HG02798 (cell line): ENCODE results near the gene MAGI2.

Experiments
- ATAC-seq: cut with Tn5 transposase; IDR thresholded peaks from one replicate; pipeline ENCODE4 v1.9.1; 2021; ENCODE audit warnings: mild to moderate bottlenecking; ENCODE audit not compliant: unreplicated experiment, poor library complexity

The MAGI2 gene

DNA sequence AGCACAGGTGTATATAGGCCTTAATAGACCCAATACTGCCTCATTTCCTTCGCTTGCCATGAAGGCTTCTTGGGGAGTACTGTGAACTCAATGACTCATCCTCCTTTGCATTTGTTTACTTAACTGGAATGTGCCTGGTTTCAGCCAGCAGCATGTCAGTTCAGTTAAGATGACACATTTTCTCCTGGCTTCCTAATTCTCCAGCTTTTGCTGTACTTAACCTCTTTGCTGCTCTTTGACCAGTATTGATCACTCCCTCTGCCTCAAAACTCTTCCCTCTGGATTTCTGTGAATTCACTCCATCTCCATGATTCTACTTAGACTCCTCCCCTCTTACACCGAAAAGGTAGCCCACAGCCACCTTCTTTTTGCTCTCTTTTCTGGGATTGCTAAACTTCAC is 135.7 kb downstream of the MAGI2 start:
- no peak for ATAC-seq

DNA sequence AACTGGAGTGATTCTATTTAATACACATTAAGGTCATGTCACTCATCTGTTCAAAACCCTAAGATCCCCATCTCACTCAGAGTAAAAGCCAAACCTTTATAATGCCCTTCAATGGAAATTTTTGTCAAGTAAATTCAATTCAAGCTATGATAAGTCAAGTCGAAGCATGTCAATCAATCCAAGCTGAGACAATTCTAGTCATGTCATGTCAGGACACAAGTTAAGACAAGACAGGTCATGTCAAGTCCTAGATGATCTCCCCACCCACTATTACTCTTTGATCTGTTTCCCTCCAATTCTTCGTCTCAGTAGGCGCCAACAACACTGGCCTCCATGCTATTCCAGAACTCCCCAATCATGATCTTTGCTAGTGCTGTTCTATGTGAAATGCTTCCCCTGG is 141.4 kb downstream of the MAGI2 start:
- no peak for ATAC-seq

DNA sequence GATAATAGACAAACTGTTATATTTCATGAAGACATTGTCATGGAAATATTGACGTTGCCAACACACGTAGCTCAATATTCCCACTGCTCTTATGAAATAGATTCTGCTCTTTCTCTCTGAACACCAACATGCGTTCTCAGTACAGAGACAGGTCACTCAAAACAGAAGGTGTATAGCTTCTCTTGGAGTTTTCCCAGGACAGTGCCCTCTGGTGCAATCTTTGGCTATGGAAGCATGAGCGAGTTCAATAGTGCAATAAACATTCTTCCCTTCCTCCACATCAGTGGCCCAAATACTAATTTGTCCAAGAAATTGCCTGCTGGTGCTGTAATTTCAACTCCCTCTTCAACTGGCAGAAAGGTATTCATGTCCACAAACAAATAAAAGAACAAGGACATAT is 145.3 kb downstream of the MAGI2 start:
- ATAC-seq: no peak

DNA sequence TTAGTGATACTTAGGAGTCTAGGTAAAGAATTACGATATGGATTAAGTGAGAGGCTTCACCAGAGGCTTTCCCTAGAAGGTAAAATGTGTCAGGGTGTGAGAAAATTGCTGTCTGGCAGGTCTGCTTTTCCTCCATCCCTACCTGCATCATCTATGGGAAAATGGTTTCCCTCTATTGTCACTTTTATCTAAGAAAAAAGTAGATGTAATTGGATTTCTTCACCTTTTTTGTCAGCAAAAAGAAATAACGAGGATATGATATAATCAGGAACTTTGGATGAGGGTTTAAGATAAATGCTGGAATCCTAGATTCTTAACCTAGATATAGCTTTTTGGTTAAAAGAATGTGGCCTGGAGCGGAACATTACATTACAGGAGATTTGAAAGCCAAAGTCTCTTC is 146.1 kb downstream of the MAGI2 start:
- ATAC-seq: no peak

DNA sequence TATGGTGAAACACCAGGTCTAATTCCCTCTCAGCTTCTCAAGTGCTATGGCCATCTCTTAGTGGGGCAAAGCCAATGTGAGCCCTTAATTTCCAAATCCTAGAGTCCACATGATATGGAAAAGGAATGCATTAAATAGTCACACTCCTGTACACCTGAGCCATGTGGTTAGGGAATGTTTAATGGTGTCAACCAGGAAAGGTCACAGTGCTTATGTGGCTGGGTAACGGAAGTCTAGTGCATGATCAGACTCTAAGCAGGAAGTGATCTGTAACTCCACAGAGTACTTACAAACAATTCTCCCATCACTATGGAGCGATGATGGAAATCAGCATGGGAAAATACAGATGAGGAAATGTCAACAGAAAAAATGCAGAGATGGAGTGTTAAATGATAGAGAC is 148.8 kb downstream of the MAGI2 start:
- no peak for ATAC-seq

DNA sequence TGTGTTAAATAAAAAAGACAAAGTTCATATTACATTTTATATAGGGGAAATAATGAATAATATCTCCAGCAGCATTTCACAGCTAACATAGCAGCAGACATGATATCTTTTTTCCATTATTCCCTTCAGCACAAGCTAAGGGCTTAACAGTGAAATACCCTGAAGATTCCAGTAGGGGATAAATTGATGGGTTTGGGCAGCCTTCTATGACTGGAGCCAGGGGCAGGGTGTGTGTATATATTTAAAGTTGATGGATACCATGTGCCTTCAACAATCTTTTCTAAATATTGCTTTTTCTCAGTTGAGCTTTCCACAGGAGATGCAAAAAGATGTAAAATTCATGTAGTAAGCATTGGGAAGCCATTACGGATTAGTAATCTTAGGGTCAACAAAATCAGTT is 151.2 kb downstream of the MAGI2 start:
- no peak for ATAC-seq

DNA sequence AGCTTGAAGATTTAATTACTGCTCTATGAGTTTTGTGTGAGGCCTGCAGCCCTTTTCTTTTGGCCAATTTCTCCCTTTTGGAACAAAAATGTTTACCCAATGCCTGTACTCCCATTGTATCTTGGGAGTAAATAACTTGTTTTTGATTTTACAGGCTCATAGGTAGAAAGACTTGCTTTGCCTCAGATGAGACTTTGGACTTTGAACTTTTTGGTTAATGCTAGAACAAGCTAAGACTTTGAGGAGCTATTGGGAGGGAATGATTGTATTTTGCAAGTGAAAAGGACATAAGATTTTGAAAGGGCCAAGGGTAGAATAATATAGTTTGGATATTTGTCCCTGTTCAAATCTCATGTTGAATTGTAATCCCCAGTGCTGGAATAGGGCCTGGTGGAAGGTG is 152.0 kb downstream of the MAGI2 start:
- ATAC-seq: no peak

DNA sequence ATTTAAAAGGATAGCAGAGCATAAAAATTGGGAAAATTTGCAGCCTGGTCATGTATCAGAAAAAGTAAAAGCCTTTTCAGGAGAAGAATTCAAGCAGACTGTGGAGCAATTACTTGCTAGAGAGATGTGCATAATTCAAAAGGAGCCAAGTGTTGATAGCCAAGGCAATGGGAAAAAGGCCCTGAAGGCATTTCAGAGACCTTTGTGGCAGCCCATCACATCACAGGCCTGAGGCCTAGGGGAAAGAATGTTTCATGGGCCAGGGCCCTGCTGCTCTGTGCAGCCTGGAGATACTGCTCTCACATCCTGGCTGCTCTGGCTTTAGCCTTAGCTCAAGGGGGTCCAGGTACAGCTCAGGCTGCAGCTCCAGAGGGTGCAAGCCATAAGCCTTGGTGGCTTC is 152.9 kb downstream of the MAGI2 start:
- no peak for ATAC-seq

DNA sequence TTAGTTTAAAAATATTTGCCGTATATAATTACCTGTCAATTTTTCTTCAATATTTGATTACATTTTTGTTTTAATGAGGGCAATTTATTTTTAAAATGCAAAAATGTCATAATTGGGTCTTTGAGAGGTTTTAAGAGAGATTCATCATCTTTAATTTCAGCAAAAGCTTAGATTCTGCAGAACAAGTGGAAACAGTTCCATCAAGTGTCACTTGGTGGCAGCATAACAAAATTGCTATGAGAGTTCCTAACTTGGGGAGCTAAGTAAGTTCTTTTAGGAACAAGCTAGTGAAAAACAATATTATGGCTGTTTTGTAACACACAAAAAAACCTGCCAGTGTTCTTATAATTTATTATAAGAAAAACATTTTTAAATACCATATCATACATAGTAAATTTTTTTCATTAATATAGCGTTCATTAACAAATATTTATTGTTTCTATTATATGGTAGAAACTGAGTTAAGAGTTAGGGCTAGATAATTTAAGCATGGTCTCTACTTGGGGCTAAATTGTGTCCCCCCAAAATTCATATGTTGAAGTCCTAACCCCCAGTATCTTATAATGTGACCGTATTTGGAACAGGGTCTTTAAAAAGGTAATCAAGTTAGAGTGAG is 155.2 kb downstream of the MAGI2 start:
- peak; percentile 60 for ATAC-seq

DNA sequence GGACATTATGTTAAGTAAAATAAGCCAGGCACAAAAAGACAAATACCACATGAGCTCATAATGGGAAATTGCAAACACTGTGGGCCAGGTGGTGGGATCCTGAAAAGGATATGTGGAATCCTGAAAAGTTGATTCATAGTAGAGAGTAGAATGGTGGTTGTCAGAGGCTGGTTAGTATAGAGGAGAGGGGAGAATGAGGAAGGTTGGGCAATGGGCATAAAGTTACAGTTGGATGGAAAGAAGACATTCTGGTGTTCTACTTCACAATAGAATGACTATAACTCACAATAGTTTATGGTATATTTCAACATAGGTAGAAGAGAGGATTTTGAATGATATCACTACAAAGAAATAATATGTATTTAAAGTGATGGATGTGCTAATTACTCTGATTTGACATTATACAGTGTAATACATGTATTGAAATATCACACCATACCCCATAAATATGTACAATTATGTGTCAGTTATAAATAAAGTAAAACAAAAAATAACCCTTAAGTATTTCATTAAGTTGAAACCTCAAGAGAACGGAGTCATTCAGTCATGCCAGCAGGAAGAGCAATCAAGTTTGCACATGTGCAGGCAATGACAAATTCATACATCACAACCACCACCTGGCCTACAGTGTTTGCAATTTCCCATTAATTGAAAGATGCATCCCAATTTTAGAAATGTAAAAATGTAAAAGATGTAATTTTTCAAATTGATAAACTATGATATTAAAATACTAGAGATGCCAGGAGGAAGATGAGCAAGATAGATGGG is 156.7 kb downstream of the MAGI2 start:
- ATAC-seq: no peak

DNA sequence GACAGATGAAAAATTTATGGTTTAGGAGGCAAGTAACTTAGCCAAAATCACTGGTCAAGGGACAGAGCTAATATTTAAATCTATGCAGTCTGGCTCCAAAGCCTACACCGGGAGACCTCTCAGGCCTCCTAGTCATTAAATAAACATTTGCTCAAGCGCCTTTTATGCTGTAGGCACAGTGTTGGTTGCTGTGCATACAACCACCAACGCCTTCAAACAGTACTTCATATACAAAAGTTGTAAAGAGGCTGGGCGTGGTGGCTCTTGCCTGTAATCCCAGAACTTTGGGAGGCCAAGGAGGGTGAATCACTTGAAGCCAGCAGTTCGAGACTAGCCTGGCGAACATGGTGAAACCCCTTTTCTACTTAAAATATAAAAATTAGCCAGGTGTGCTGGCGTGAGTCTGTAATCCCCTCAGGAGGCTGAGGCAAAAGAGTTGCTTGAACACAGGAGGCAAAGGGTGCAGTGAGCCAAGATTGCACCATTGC is 159.8 kb downstream of the MAGI2 start:
- ATAC-seq: no peak

DNA sequence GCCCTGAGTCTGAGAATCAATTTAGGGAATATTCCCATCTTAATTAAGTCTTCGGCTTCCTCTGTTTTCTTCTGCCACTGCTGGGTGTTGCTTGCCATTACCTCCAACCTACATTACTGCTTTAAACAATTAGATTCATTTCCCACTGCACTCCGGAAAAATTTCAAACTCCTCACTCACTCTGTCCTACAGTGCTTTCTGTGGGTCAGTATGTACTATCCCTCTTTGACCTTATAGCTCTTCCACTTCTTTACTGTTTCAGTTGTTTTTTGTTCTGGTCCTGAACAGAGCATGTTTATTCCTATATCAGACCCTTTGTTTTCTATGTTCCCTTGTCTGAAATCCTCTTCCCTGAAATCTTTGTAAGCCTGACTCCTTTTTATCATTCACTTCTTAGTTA is 160.6 kb downstream of the MAGI2 start:
- no peak for ATAC-seq

DNA sequence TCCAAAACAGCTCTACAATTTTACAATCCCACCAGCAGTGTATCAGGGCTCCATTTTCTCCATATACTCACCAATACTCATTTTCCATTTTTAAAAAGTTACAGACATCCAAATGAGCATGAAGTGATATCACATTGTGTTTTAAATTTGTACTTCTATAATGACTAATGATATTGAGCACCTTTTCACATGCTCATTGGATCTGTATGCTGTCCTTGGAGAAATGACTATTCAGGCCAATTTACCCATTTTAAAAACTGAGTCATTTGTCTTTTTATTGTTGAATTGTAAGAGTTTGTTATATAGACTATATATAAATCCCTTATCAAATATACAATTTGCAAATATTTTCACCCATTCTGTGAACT is 162.0 kb downstream of the MAGI2 start:
- ATAC-seq: no peak

DNA sequence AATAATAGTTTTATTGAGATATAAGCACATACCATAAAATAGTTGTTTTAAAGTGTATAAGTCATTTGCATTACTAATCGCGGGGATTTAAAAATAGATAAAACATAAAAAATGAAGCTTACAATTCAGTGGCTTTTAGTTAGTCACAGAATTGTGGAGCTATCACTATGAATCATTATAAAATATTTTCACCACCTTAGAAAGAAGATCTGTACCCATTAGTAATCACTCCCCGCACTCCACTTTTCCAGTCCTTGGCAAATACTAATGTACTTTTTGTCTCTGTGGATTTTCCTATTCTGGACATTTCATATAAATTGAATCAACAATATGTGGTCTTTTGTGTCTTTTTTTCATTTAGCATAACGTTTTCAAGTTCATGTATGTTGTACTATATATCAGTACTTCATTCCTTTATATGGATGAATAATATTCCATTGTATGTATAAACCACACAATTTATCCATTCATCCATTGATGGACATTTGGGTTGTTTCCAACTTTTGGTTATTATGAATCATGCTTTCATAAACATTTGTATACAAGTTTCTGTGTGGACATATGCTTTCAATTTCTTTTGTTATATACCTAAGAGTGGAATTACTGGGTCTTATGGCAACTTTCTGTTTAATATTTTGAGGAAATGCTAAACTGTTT is 162.5 kb downstream of the MAGI2 start:
- ATAC-seq: no peak

DNA sequence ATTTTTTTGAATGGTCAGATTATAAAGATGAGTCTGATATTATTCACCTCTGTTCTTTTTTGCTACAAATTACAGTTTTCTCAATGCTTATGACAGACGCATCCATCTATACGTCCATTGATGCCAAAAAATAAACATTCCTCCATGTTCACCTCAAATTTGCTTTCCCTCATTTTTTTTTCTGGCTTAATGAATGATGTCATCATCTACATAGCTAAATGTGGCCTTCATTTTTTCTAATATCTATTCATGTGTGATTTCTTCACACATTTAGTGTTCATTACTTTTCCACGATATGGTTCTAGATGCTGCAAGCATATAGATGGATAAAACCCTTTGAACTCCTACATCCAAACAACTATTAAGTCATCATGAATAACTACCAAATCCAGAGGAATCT is 163.1 kb downstream of the MAGI2 start:
- no peak for ATAC-seq

DNA sequence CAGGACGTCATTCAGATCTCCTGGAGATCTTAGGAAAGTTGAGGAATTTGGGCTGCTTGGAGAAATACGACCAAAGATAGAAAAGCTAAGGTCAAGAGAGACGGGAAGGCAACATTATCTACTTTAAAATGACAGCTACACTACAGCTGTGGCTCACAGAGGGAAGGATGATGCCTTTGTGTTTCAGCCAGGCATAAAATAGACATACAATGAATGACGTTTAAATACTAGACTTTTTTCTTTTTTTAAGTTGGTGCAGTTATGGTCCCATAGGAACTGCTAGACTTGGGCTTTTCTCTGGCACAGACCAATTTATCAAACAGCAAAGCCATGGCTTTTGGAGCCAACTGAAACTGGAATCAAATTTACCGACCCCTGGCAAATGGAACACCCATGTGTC is 164.8 kb downstream of the MAGI2 start:
- no peak for ATAC-seq

DNA sequence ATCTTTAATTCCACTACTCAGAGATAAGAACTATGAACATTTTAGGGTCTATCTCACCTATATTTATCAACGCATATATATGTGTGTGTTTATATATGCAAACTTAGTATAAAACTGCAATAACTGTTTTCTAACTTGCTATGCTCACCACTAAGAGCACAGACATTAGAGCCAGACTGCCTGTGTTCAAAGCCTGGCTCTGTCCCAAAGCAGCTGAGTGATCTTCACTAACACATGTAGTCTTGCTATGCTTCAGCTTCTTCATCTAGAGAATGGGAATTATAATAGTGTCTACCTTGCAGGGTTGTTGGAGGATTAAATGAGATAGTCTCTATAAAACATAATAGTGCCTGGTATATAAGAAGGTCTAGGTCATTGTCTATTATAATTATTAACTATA is 165.5 kb downstream of the MAGI2 start:
- ATAC-seq: no peak

DNA sequence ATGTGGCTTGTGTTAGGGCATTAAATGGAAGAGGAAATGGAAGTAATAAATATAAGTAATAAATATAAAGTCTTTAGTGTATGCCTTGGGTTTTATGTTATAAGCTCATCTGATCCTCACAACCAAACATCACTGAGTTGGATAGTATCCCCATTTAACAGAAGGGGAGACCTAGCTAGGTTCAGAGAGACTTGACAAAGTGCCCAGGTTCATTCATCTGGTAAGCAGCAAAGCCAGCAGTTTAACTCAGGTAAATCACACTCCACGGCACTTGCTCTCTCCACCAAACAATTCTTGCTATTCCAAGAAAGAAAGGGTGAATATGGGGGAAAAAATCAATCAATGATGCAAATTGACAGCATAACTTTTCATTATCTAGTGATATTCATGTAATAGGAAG is 167.3 kb downstream of the MAGI2 start:
- ATAC-seq: no peak

DNA sequence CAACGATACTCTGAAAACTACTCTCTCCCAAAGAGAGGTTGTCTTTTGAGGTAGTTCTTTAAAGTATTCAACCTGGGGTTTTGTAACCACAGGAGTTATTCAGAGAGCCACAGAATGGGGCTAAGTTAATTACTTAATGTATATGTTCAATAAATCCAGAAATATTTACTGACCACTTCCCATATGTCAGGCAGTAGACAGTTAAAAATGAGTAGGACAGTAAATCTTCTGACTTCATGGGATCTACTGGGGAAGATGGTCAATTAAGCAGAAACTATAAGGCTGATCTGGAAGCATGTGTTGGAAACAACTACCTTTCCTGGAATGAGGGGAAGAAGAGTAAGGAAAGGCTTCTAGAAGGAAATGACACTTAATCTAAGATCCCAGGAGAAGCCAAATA is 167.7 kb downstream of the MAGI2 start:
- ATAC-seq: no peak

DNA sequence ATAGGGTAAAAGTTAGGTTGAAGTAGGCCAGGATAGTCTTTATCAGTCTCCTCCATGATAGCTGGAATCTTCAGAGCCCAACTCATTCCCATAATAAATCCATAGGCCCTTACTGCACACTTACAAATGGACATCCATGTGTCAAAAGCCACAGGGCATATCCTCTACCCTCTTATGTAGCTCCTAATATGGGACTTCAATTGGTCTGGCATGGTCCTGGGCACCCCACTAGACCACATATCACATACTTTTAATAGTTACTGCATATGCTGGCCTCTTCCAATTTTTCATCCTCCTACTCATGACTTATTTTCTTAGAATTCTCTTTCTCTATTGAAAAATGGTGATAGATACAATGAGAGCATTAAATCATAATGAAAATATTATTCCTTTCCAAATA is 169.3 kb downstream of the MAGI2 start:
- ATAC-seq: no peak

DNA sequence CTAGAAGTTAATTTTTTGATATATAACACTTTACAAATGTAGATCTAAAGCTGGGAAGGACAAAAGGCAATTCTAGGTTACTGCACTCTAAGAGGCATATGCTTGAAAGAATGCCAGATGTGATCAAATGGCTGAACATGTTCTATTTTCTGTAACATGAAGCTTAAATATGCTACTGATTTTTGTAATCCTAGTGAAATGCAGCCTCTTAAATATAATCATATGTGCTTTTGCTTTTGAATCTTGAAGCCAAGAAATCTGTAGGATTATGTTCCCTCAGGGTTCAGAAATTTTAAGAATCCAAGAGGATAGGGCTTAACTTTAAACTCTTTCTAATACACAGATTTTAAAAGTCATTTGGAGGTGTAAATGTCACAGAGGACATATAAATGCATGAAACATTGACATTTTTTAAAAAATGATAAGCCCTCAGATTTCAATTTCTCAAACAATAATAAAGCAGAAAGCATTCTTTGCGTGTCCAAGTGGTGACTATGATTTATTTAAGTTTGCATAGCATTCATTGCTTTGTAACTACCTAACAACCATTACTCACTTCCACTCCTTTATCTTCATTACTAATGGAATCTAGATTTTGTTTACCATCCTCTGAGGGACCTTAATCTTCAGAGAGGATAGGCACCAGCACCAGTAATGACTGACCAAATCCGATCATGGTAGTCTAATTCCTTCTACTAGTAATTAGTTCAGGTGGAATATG is 170.4 kb downstream of the MAGI2 start:
- ATAC-seq: no peak
